ENCODE measurements around the gene UTS2R. TPM values are rescaled to one million over a fixed set of nuclear protein-coding genes. Genes with fewer than 3 reads are reported as not detected.

The UTS2R gene
- total and polyA plus RNA-seq, 3 donors from 2014 or later, result 0.32 to 28.1 (median 3.8) TPM

DNA sequence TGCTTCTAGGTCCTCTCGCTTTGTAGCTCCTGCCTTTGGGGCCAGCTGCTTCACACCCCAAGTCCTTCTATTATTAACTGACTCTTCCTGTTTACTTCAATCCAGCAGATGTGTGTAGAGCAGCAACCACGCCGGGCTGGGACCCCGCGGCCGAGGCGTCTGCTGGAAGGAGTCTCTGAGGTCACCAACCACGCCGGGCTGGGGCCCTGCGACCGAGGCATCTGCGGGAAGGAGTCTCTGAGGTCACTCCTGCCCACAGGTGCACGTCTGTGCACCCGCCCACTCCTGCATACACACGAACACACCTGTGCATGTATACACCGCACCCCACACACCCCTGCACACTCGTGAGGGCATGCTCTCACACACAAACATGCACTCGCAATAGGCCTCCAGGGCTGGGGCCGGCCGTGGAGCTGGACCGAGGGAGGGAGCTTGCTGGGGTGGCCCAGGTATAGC lies 20.3 kb upstream of the UTS2R start:
- intact Hi-C loops (cut with DNase I; ENCODE audit: low total_unique reads), result loop anchor here (10.0 kb wide), 1 partner anchor 64 kb away; the partner anchor contains the start of genes HEXD and OGFOD3
- no peaks in the 10 kb centered on the region for H3K36me3 ChIP-seq (ENCODE audit: low read depth, missing control alignments)
- no peaks in the 10 kb centered on the region for H3K9me3 ChIP-seq
- H3K27me3 ChIP-seq, result no peaks in the 10 kb centered on the region
- TF ChIP-seq, protein P1, sequence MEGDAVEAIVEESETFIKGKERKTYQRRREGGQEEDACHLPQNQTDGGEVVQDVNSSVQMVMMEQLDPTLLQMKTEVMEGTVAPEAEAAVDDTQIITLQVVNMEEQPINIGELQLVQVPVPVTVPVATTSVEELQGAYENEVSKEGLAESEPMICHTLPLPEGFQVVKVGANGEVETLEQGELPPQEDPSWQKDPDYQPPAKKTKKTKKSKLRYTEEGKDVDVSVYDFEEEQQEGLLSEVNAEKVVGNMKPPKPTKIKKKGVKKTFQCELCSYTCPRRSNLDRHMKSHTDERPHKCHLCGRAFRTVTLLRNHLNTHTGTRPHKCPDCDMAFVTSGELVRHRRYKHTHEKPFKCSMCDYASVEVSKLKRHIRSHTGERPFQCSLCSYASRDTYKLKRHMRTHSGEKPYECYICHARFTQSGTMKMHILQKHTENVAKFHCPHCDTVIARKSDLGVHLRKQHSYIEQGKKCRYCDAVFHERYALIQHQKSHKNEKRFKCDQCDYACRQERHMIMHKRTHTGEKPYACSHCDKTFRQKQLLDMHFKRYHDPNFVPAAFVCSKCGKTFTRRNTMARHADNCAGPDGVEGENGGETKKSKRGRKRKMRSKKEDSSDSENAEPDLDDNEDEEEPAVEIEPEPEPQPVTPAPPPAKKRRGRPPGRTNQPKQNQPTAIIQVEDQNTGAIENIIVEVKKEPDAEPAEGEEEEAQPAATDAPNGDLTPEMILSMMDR (IDR thresholded peaks at IDR 0.05), result no peak
- no peak for TF ChIP-seq POLR2A (IDR thresholded peaks at IDR 0.05)
- H3K4me1 ChIP-seq, result peaks cover 8% of the 10 kb centered on the region
- H3K27ac ChIP-seq, result no peak overlapping the region
- no peak overlapping the region for H3K4me3 ChIP-seq
- 66 to 88% methylated on average over 15 to 21 of the region's 21 CpGs for WGBS, 2 donors
- DNase-seq, result no peak

GRCh38 chr17:82351713-82352488 lies 19.7 kb upstream of the UTS2R start:
- Histone ChIP-seq H3K9me3 (no peaks in the 10 kb centered on the region), H3K27ac (no peak overlapping the region), H3K4me1 (peaks cover 8% of the 10 kb centered on the region), H3K36me3 (ENCODE audit: low read depth, missing control alignments) (no peaks in the 10 kb centered on the region), H3K27me3 (no peaks in the 10 kb centered on the region), H3K4me3 (no peak overlapping the region)
- 49 to 90% methylated on average over 2 to 26 of the region's 26 CpGs for WGBS, 2 donors
- intact Hi-C loops (cut with DNase I; ENCODE audit: low total_unique reads), result loop anchor here (10.0 kb wide), 1 partner anchor 63 kb away; the partner anchor contains the start of genes HEXD and OGFOD3
- TF ChIP-seq POLR2A (IDR thresholded peaks at IDR 0.05), result no peak
- TF ChIP-seq, protein P1 (IDR thresholded peaks at IDR 0.05), result peak; percentile 92 to 98 (median 95)
- peak; percentile 92 for DNase-seq

DNA sequence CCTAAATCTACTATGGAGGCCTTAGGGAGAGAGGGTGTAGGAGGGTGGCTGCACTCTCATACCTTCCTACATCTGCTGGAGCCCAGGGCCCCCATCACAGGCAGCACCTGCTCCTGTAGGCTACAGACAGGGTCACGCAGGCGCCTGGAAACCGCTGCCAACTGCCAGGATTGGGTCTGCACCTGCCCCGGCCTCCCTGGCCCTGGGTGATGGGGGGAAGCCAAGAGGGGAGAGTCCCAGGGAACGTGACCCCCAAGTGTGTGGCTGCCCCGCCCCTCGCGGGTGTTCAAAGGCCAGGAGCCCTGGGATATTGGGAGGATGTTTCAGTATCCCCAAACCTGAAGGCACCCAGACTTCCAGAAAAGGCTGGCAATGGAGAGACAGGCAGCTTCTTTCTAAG lies 18.1 kb upstream of the UTS2R start:
- H3K9me3 ChIP-seq, result no peaks in the 10 kb centered on the region
- H3K27ac ChIP-seq, result no peak overlapping the region
- H3K4me3 ChIP-seq, result no peak overlapping the region
- TF ChIP-seq POLR2A (IDR thresholded peaks at IDR 0.05), result no peak
- TF ChIP-seq, protein P1 (IDR thresholded peaks at IDR 0.05), result no peak
- H3K36me3 ChIP-seq (ENCODE audit: low read depth, missing control alignments), result no peaks in the 10 kb centered on the region
- DNase-seq, result no peak
- intact Hi-C loops (cut with DNase I; ENCODE audit: low total_unique reads), result loop anchor here (10.0 kb wide), 1 partner anchor 61 kb away; the partner anchor contains the start of genes HEXD and OGFOD3
- no peaks in the 10 kb centered on the region for H3K27me3 ChIP-seq
- peaks cover 8% of the 10 kb centered on the region for H3K4me1 ChIP-seq
- 94 to 100% methylated on average over 1 to 8 of the region's 8 CpGs for WGBS, 2 donors

DNA sequence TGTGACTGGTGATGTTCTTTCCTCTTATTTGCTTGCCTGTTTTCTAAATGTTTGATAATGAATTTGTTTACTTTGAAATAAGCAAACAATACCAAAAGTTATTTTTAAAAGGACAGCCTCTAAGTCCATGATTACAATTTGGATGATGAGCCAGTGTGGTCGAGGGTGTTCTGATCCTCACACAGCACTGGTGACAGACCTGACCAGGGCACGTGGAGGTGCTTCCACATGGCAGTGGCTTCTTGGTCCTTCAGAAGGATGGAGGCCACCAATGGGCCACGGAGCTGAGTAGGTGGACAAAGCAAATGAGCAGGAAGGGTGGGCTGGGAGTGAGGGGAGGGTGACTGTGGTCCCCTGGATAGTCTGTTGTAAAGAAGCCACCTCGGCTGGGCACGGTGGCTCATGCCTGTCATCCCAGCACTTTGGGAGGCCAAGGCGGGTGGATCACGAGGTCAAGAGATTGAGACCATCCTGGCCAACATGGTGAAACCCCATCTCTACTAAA lies 16.7 kb upstream of the UTS2R start:
- TF ChIP-seq POLR2A (IDR thresholded peaks at IDR 0.05), result no peak
- TF ChIP-seq, protein P1 (IDR thresholded peaks at IDR 0.05), result no peak
- Histone ChIP-seq H3K4me3 (no peak overlapping the region), H3K27me3 (no peaks in the 10 kb centered on the region), H3K36me3 (ENCODE audit: low read depth, missing control alignments) (no peaks in the 10 kb centered on the region), H3K4me1 (no peaks in the 10 kb centered on the region), H3K9me3 (no peaks in the 10 kb centered on the region), H3K27ac (no peak overlapping the region)
- no peak for DNase-seq
- WGBS, 2 donors, result 97 to 98% methylated on average over 7 of the region's 7 CpGs
- intact Hi-C loops (cut with DNase I; ENCODE audit: low total_unique reads), result loop anchor here (10.0 kb wide), 1 partner anchor 60 kb away; the partner anchor contains the start of genes HEXD and OGFOD3
